NT2/D1 (cell line): ENCODE data around the gene KMT2C.

Source experiments
- SUZ12 ChIP-seq: IDR thresholded peaks from 2 replicates; pipeline ENCODE4 v1.6.1; 2011; ENCODE audit not compliant: insufficient read length, insufficient read depth; ENCODE audit errors: extremely low read depth
- YY1 ChIP-seq: IDR thresholded peaks from 2 replicates; pipeline ENCODE4 v1.6.1; 2011; ENCODE audit not compliant: insufficient read length, insufficient read depth
- ZNF274 ChIP-seq: IDR thresholded peaks from 2 replicates; pipeline ENCODE4 v1.6.1; 2011; ENCODE audit warnings: mild to moderate bottlenecking, low read depth, low read length

GRCh38 chr7:152176797-152177196 lies 259.0 kb downstream of the KMT2C start:
- no peak for TF ChIP-seq ZNF274
- no peak for TF ChIP-seq SUZ12
- TF ChIP-seq YY1: no peak
